Right forelimb (tissue), 1 donor: ENCODE measurements around the gene ANXA11.
"Not testable (repeated sequence)": the region's sequence is repeated elsewhere in the genome, so short reads cannot be mapped to it uniquely, and the experiment has no call there.

Source experiments
- DNase-seq: peaks from one replicate; pipeline ENCODE4 v3.0.0-alpha.2; 2018

Gene ANXA11

GRCh38 chr10:80144067-80144695 is 61.2 kb downstream of the ANXA11 start:
- no peak for DNase-seq

GRCh38 chr10:80141696-80142460 is 63.5 kb downstream of the ANXA11 start:
- DNase-seq = no peak

GRCh38 chr10:80140251-80140650 is 65.1 kb downstream of the ANXA11 start:
- no peak for DNase-seq

GRCh38 chr10:80139265-80139664 is 66.1 kb downstream of the ANXA11 start:
- DNase-seq = no peak

- no peak for DNase-seq
These were observed 67.4 kb downstream of the ANXA11 start for GRCh38 chr10:80137920-80138319.

DNA sequence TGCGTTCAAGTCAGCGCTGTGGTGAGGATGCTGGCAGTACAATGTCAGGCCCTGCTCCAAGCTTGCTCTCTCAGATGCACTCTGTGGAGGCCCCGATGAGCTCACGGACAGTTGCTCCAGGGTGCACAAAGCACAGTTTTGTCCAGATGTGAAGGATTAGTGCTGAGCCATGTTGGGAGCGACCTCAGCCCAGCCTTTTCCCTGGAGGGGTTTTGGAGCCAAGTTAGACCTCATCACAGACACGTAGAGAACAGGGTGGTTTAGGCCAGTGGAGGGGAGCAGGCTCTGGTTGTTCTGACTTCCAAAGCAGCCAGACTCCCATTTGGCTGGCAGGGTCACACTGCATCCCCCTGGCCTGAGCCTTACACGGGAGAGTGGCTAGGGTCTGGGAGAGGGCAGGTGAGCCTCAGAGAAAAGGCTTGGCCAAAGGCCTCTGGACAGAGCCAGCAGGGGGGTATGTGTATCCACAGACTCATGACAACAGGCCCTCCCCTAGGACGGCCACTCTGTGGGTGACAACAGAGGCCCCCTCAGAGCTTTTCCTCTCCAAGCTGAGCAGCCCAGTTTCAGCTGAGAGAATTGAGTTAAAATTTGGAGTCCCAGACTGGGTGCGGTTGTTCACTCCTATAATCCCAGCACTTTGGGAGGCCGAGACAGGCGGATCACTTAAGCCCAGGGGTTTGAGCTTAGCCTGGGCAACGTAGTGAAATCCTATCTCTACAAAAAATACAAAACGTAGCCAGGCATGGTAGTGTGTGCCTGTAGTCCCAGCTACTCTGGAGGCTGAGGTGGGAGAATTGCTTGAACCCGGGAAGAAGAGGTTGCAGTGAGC is 68.1 kb downstream of the ANXA11 start:
- peak; percentile 75 for DNase-seq

DNA sequence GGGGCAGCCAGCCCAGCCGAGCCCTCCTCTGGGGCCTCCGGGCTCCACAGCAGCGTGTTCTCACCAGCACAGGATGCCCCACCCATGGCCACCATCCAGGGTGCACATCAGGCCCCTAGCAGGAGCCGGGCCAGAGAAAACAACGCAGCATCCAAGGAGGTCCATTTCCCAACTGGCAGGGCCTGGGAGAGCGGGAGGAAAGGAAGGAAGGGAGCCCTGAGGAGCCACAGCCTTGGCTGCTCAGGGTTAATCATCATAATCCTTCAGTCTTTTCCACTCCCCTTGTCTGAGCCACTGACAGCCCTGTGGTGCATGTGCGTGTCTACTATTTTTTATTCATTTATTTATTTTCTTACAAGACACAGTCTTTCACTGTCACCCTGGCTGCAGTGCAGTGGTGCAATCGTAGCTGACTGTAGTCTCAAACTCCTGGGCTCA is 69.2 kb downstream of the ANXA11 start:
- peak; percentile 92 for DNase-seq

DNA sequence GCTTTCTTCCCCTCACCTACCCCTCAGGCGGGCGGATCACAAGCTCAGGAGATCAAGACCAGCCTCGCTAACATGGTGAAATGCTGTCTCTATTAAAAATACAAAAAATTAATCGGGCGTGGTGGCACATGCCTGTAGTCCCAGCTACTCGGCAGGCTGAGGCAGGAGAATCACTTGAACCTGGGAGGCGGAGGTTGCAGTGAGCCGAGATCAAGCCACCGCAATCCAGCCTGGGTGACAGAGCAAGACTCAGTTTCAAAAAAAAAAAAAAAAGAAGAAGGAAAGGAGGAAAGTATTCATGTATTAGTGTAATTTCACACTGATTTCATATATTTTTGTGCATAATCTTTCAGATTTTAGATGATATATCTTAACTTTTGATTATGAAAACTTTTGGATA is 71.7 kb downstream of the ANXA11 start:
- DNase-seq = not testable (repeated sequence)

DNA sequence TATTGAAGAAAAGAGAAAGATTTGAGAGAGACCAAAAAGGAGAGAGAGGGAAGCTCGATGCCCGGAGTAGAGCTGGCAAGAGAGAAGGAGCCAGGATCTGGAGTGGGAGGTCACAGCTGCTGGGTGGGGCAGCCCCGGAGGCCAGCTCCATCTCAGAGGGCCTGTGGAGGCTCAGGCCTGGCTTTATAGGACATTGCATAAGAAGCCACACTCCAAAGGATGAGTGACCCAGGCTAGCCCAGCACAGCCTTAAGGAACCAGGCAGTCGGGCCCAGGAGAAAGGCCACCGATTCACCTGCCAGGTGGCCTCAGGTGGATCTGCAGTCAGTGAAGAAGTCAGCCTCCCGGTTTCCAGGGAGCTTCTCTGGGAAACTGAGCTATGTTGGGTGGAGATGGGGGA is 72.1 kb downstream of the ANXA11 start:
- no peak for DNase-seq

- DNase-seq = peak; percentile 83
These were observed 72.8 kb downstream of the ANXA11 start, which contains the start of gene PLAC9 for GRCh38 chr10:80132299-80133139. TSS of gene PLAC9 (plus strand) at chr10:80132730. CDS start at chr10:80132763, 33 bp downstream.

DNA sequence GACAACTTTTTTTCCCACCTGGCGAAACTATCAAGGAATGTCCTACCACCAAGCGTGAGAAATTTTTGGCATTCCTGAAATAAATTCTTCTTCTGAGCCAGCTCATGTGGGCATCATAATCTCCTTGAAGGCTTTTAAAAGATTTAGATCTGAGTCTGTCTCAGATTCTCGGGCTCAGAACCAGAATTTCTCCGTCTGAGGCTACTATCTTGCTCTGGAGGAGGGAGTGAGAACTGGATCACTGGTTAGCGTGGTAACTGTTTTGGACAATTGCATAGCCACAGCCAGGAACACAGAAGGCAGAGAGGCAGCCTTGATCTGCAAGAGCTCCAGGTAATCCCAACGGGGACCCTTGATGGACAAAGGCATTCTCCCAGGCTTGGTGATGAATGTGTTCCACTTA is 73.8 kb downstream of the ANXA11 start:
- DNase-seq = no peak

DNA sequence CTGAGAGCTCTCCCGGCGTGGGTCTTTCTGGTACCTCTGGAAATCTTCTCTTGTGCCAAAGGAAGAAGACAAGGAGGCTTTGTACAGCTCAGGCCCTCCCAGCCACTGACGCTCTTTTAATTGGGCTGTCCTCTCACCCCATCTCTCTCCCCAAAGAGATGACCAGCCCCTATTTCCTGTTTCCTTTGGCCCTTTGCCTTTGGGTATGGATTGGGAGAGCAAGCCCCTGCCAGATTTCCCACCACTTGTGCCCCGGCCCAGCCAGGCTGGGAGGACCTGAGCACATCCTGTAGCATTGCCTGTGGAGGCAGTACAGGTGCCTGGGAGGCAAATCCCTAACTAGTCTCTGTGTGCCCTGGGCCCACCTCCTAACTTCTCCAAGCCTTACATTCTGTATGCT is 78.5 kb downstream of the ANXA11 start:
- no peak for DNase-seq

- DNase-seq = no peak
These were observed 82.6 kb downstream of the ANXA11 start for GRCh38 chr10:80122746-80123145.

GRCh38 chr10:80122110-80122710 is 83.1 kb downstream of the ANXA11 start:
- no peak for DNase-seq

- DNase-seq = no peak
These were observed 86.7 kb downstream of the ANXA11 start for GRCh38 chr10:80118669-80119068.

- DNase-seq = no peak
These were observed 94.4 kb downstream of the ANXA11 start for GRCh38 chr10:80110986-80111385.

DNA sequence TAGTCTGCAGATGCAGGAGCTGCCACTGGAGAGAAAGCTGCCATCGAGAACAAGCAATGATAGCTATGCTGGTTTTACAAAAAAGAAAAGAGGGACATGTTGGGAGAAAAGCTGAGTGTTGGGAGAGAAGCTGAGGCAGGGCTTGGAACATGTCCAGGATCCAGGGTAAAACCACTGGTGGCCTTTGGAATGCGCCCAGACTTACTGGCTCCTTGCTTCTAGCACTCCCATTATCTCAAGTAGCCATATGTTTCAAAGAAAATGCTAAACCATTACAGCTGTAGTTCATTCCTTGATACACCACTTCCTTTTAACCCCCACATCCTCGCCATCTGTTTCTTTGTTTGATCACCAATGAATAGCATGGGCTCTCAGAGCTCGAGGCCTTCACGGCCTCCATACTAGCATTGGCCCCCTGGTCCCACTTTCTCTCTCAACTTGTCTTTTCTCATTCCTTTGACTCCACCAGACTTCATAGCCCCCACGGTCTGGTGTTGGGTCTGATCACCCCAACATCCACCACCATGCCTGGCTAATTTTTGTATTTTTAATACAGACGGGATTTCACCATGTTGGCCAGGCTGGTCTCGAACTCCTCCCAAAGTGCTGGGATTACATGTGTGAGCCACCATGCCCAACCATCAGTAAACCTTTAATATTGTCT is 96.6 kb downstream of the ANXA11 start:
- DNase-seq = no peak

GRCh38 chr10:80104066-80104926 is 101.0 kb downstream of the ANXA11 start:
- DNase-seq = peak; percentile 81
